KMS-11 (cell line): ENCODE measurements around the gene CYP2E1.

ENCODE experiments used
- H2AFZ ChIP-seq: fragments of 200-600 bp; sonication (generic); 2 replicates; pipeline ENCODE4 v1.6.1; 2016; ENCODE audit warnings: antibody characterized with exemption, mixed run types, low read depth
- H3K27ac ChIP-seq: fragments of 200-600 bp; sonication (generic); 2 replicates; pipeline ENCODE4 v1.6.1; 2016; ENCODE audit warnings: mild to moderate bottlenecking, mixed run types
- H3K27me3 ChIP-seq: fragments of 200-600 bp; sonication (generic); 2 replicates; pipeline ENCODE4 v1.6.1; 2017; ENCODE audit warnings: mild to moderate bottlenecking, low read depth, mixed run types, moderate library complexity; ENCODE audit not compliant: insufficient read depth
- H3K36me3 ChIP-seq: fragments of 200-600 bp; sonication (generic); 2 replicates; pipeline ENCODE4 v1.6.1; 2017; ENCODE audit warnings: mild to moderate bottlenecking, mixed run types; ENCODE audit not compliant: insufficient read depth
- H3K4me1 ChIP-seq: fragments of 200-600 bp; sonication (generic); 2 replicates; pipeline ENCODE4 v1.6.1; 2016; ENCODE audit warnings: mild to moderate bottlenecking, low read depth, mixed run types; ENCODE audit not compliant: poor library complexity, severe bottlenecking
- H3K4me2 ChIP-seq: fragments of 200-600 bp; sonication (generic); 2 replicates; pipeline ENCODE4 v1.7.0; 2016; ENCODE audit warnings: mild to moderate bottlenecking, mixed run types
- H3K4me3 ChIP-seq: fragments of 200-600 bp; sonication (generic); IDR thresholded peaks from 2 replicates; pipeline ENCODE4 v1.6.1; 2017; ENCODE audit warnings: low read depth, low read length, mixed read lengths; ENCODE audit not compliant: insufficient read depth
- H3K79me2 ChIP-seq: fragments of 200-600 bp; sonication (generic); 2 replicates; pipeline ENCODE4 v1.6.1; 2016; ENCODE audit warnings: low read depth, mixed run types; ENCODE audit not compliant: insufficient read depth
- H3K9ac ChIP-seq: fragments of 200-600 bp; sonication (generic); 2 replicates; pipeline ENCODE4 v1.6.1; 2016; ENCODE audit warnings: mild to moderate bottlenecking, mixed run types
- H4K20me1 ChIP-seq: fragments of 200-600 bp; sonication (generic); 2 replicates; pipeline ENCODE4 v1.6.1; 2016; ENCODE audit warnings: mild to moderate bottlenecking, mixed run types; ENCODE audit not compliant: insufficient read depth
- CTCF ChIP-seq: fragments of 200-600 bp; sonication (generic); conservative IDR thresholded peaks from 2 replicates; pipeline ENCODE4 v1.6.1; 2017; ENCODE audit warnings: low read depth, mild to moderate bottlenecking, antibody characterized with exemption, low read length, moderate library complexity, mixed read lengths

CYP2E1 gene

GRCh38 chr10:133557381-133557780 is 30.2 kb downstream of the CYP2E1 start:
- no peak overlapping the region for H3K4me2 ChIP-seq
- no peak overlapping the region for H2AFZ ChIP-seq
- no peaks in the 10 kb centered on the region for H3K79me2 ChIP-seq
- H3K4me1 ChIP-seq, result no peaks in the 10 kb centered on the region
- H3K4me3 ChIP-seq, result no peak overlapping the region
- no peaks in the 10 kb centered on the region for H4K20me1 ChIP-seq
- no peaks in the 10 kb centered on the region; the same call in 1 of the 2 replicates for H3K27me3 ChIP-seq
- H3K27ac ChIP-seq, result no peak overlapping the region
- H3K36me3 ChIP-seq, result no peaks in the 10 kb centered on the region
- no peak overlapping the region for H3K9ac ChIP-seq
- no peak for TF ChIP-seq CTCF

- no peaks in the 10 kb centered on the region; the same call in 1 of the 2 replicates for H3K27me3 ChIP-seq
- TF ChIP-seq CTCF, result no peak
- H3K4me2 ChIP-seq, result no peak overlapping the region
- no peak overlapping the region for H3K4me3 ChIP-seq
- H3K4me1 ChIP-seq, result no peaks in the 10 kb centered on the region
- H3K9ac ChIP-seq, result no peak overlapping the region
- no peak overlapping the region for H3K27ac ChIP-seq
- H4K20me1 ChIP-seq, result no peaks in the 10 kb centered on the region
- no peaks in the 10 kb centered on the region for H3K79me2 ChIP-seq
- no peak overlapping the region for H2AFZ ChIP-seq
- H3K36me3 ChIP-seq, result no peaks in the 10 kb centered on the region
Measured at GRCh38 chr10:133559216-133559615, 32.1 kb downstream of the CYP2E1 start.

GRCh38 chr10:133564816-133565215 is 37.7 kb downstream of the CYP2E1 start:
- Histone ChIP-seq H3K4me1 (no peaks in the 10 kb centered on the region), H3K4me2 (no peak overlapping the region), H2AFZ (no peak overlapping the region), H3K9ac (no peak overlapping the region), H3K36me3 (no peaks in the 10 kb centered on the region), H4K20me1 (no peaks in the 10 kb centered on the region), H3K4me3 (no peak overlapping the region), H3K79me2 (no peaks in the 10 kb centered on the region), H3K27ac (no peak overlapping the region), H3K27me3 (no peaks in the 10 kb centered on the region; the same call in 1 of the 2 replicates)
- no peak for TF ChIP-seq CTCF

GRCh38 chr10:133565441-133566294 is 38.5 kb downstream of the CYP2E1 start, which contains the start of gene SYCE1:
Gene SYCE1, minus strand, starts transcription at chr10:133565583. Its CDS starts 54 bp downstream, at chr10:133565529.
- Histone ChIP-seq H3K36me3 (no peaks in the 10 kb centered on the region), H3K9ac (no peak within 1 kb of the TSS), H3K27me3 (no peaks in the 10 kb centered on the region; the same call in 1 of the 2 replicates), H3K4me2 (no peak within 1 kb of the TSS), H3K27ac (no peak within 1 kb of the TSS), H3K79me2 (no peaks in the 10 kb centered on the region), H3K4me3 (no peak within 1 kb of the TSS), H2AFZ (no peak within 1 kb of the TSS), H4K20me1 (no peaks in the 10 kb centered on the region), H3K4me1 (no peaks in the 10 kb centered on the region)
- TF ChIP-seq CTCF, result no peak
